ENCODE measurements around the gene VPS26C. TPM values are rescaled to one million over a fixed set of nuclear protein-coding genes. Genes with fewer than 3 reads are reported as not detected.
"Not testable (repeated sequence)": the region's sequence is repeated elsewhere in the genome, so short reads cannot be mapped to it uniquely, and the experiment has no call there.

VPS26C gene
- total RNA-seq = 61.2 and 63.0 TPM in 2 replicates

- H3K4me3 ChIP-seq (ENCODE audit: low read depth, low read length) = peak within 1 kb of the TSS; percentile 79
- no peak for TF ChIP-seq CTCF (IDR thresholded peaks at IDR 0.05; ENCODE audit: insufficient read depth, low read depth, low read length)
- DNase-seq (ENCODE audit: low read depth) = peak; percentile 100
These were observed at the start of gene VPS26C for GRCh38 chr21:37267269-37268185. Gene VPS26C (minus strand): TSS chr21:37267334. CDS start chr21:37267294, 40 bp downstream.

- not testable (repeated sequence) for DNase-seq (ENCODE audit: low read depth); H3K4me3 ChIP-seq (ENCODE audit: low read depth, low read length)
These were observed 48.9 kb upstream of the VPS26C start for GRCh38 chr21:37316072-37316471.

- no peak for DNase-seq (ENCODE audit: low read depth)
- H3K4me3 ChIP-seq (ENCODE audit: low read depth, low read length) = no peak overlapping the region
These were observed 33.1 kb upstream of the VPS26C start for GRCh38 chr21:37300114-37300751.

GRCh38 chr21:37297364-37297763 is 30.2 kb upstream of the VPS26C start:
- H3K4me3 ChIP-seq (ENCODE audit: low read depth, low read length) = no peak overlapping the region
- TF ChIP-seq CTCF (IDR thresholded peaks at IDR 0.05; ENCODE audit: insufficient read depth, low read depth, low read length) = no peak
- no peak for DNase-seq (ENCODE audit: low read depth)

More at GRCh38 chr21:37300114-37300751, 33.1 kb upstream of the VPS26C start:
- TF ChIP-seq CTCF (IDR thresholded peaks at IDR 0.05; ENCODE audit: insufficient read depth, low read depth, low read length) = no peak

GRCh38 chr21:37294679-37295078 is 27.5 kb upstream of the VPS26C start:
- TF ChIP-seq CTCF (IDR thresholded peaks at IDR 0.05; ENCODE audit: insufficient read depth, low read depth, low read length) = no peak
- DNase-seq (ENCODE audit: low read depth) = no peak
- no peak overlapping the region for H3K4me3 ChIP-seq (ENCODE audit: low read depth, low read length)

- TF ChIP-seq CTCF (IDR thresholded peaks at IDR 0.05; ENCODE audit: insufficient read depth, low read depth, low read length) = no peak
- no peak overlapping the region for H3K4me3 ChIP-seq (ENCODE audit: low read depth, low read length)
- DNase-seq (ENCODE audit: low read depth) = no peak
These were observed 25.8 kb upstream of the VPS26C start for GRCh38 chr21:37292941-37293340.

GRCh38 chr21:37292041-37292440 is 24.9 kb upstream of the VPS26C start:
- no peak for DNase-seq (ENCODE audit: low read depth)
- no peak overlapping the region for H3K4me3 ChIP-seq (ENCODE audit: low read depth, low read length)
- no peak for TF ChIP-seq CTCF (IDR thresholded peaks at IDR 0.05; ENCODE audit: insufficient read depth, low read depth, low read length)

GRCh38 chr21:37283191-37283710 is 16.1 kb upstream of the VPS26C start:
- H3K4me3 ChIP-seq (ENCODE audit: low read depth, low read length); DNase-seq (ENCODE audit: low read depth): not testable (repeated sequence)

- not testable (repeated sequence) for H3K4me3 ChIP-seq (ENCODE audit: low read depth, low read length); DNase-seq (ENCODE audit: low read depth)
These were observed 15.5 kb upstream of the VPS26C start for GRCh38 chr21:37282602-37283001.
